K562 (cell line): Measurements from ENCODE around the gene KIF20A. TPM values are rescaled to one million over a fixed set of nuclear protein-coding genes. Genes with fewer than 3 reads are reported as not detected.
A peak's percentile ranks its signal among the peaks of the same experiment; 100 is the strongest.

Experiments used
- ATAC-seq: fragments of 200-7000 bp; cut with Tn5 transposase; 3 replicates; pipeline ENCODE4 v1.9.1; 2020; ENCODE audit warnings: moderate library complexity
- BruUV-seq: library from RNA; stranded (reverse); fragments of 400-500 nt; replicated peaks from 2 replicates; lab custom pipeline; 2021; lab: Mats Ljungman, UMichigan
- CTCF ChIA-PET: fragments of 300-600 bp; formaldehyde crosslinking; extraction: SDS; loops from one replicate; lab custom pipeline; 2021; ENCODE audit warnings: low intra/inter-chr PET ratio; lab: Yijun Ruan, JAX
- POLR2A ChIA-PET: fragments of 300-600, 350-650 bp; sonication (Branson Sonifier 250); formaldehyde crosslinking; extraction: SDS; loops from one replicate; lab custom pipeline; 2021; ENCODE audit warnings: antibody characterized with exemption, inconsistent platforms; lab: Yijun Ruan, JAX
- DNase-seq, 4 experiments: peaks; one replicate each; pipeline versions ENCODE4 v3.0.0 to v3.0.0-alpha.2; 2011 to 2018; ENCODE audit warnings: low spot score in 3 of 4, mixed read lengths in 3 of 4; ENCODE audit errors: extremely low read depth in 1 of 4
- FAIRE-seq: peaks from 2 replicates; lab custom pipeline; 2011; peaks lifted over from hg19 to GRCh38; lab: Jason Lieb, UNC
- H2AFZ ChIP-seq: 2 replicates; pipeline ENCODE4 v1.6.0; 2011; ENCODE audit warnings: low read depth, low read length, control low read depth, inconsistent platforms
- H3K27ac ChIP-seq: fragments of 200-600 bp; 3 replicates; pipeline ENCODE4 v1.8.0; 2011; ENCODE audit warnings: low read depth, mild to moderate bottlenecking, control low read depth, inconsistent platforms, low read length, moderate library complexity, mixed read lengths; ENCODE audit errors: extremely low read depth
- H3K27me3 ChIP-seq, 2 experiments: fragments of 300-600 bp in 1 of 2; 2 replicates in 1 of 2; 3 replicates in 1 of 2; pipeline versions ENCODE4 v1.6.0 to v1.8.0; 2011; ENCODE audit warnings: inconsistent platforms in 2 of 2, low read length in 2 of 2, mild to moderate bottlenecking in 1 of 2, mixed read lengths in 1 of 2, moderate library complexity in 1 of 2; ENCODE audit not compliant: control insufficient read depth in 2 of 2, insufficient read depth in 2 of 2
- H3K36me3 ChIP-seq: fragments of 300-600 bp; 3 replicates; pipeline ENCODE4 v1.8.0; 2011; ENCODE audit warnings: mild to moderate bottlenecking, low read length, inconsistent platforms; ENCODE audit not compliant: control insufficient read depth, insufficient read depth
- H3K4me1 ChIP-seq, 2 experiments: fragments of 200-600 bp in 1 of 2; replicated peaks in 1 of 2; 2 replicates in 1 of 2; 3 replicates in 1 of 2; pipeline versions ENCODE4 v1.5.1 to v1.8.0; 2011; ENCODE audit warnings: inconsistent platforms in 2 of 2, low read length in 2 of 2, mild to moderate bottlenecking in 1 of 2, mixed read lengths in 1 of 2, moderate library complexity in 1 of 2; ENCODE audit not compliant: control insufficient read depth in 2 of 2, insufficient read depth in 2 of 2
- H3K4me2 ChIP-seq: 2 replicates; pipeline ENCODE4 v1.6.1; 2011; ENCODE audit warnings: low read length, control low read depth, inconsistent platforms, mixed read lengths; ENCODE audit not compliant: insufficient read depth
- H3K4me3 ChIP-seq: fragments of 200-600 bp; sonication (generic), shearing (Covaris generic); 2 replicates; pipeline ENCODE4 v1.5.1; 2016; ENCODE audit warnings: control low read depth, inconsistent platforms
- H3K79me2 ChIP-seq: fragments of 200-600 bp; 3 replicates; pipeline ENCODE4 v1.8.0; 2011; ENCODE audit warnings: low read length, inconsistent platforms; ENCODE audit not compliant: control insufficient read depth, insufficient read depth
- H3K9ac ChIP-seq, 2 experiments: 2 replicates each; pipeline versions ENCODE4 v1.6.0 to v1.6.1; 2011; ENCODE audit warnings: low read depth in 2 of 2, low read length in 2 of 2, control low read depth in 1 of 2, inconsistent platforms in 1 of 2, mild to moderate bottlenecking in 1 of 2, mixed read lengths in 1 of 2; ENCODE audit not compliant: insufficient read depth in 1 of 2
- H3K9me1 ChIP-seq: one replicate; pipeline ENCODE4 v1.6.0; 2011; ENCODE audit warnings: inconsistent platforms, mild to moderate bottlenecking, low read length, moderate library complexity; ENCODE audit not compliant: control insufficient read depth, insufficient read depth
- H3K9me3 ChIP-seq: replicated peaks from 2 replicates; pipeline ENCODE4 v1.5.1; 2011; ENCODE audit warnings: low read depth, low read length, inconsistent platforms; ENCODE audit not compliant: control insufficient read depth, insufficient read depth
- H4K20me1 ChIP-seq: replicated peaks from 2 replicates; pipeline ENCODE4 v1.6.1; 2011; ENCODE audit warnings: low read length, inconsistent platforms, mixed read lengths; ENCODE audit not compliant: control insufficient read depth, insufficient read depth
- ARID2 ChIP-seq: fragments of 450-650 bp; IDR thresholded peaks from 2 replicates; pipeline ENCODE4 v1.6.1; 2017; ENCODE audit warnings: antibody characterized with exemption, mild to moderate bottlenecking
- EGR1 ChIP-seq: fragments of 450-650 bp; conservative IDR thresholded peaks from 2 replicates; pipeline ENCODE4 v1.6.1; 2017; ENCODE audit warnings: mild to moderate bottlenecking
- ERF ChIP-seq: fragments of 450-650 bp; formaldehyde crosslinking; IDR thresholded peaks from 2 replicates; pipeline ENCODE4 v1.4.0; 2020; ENCODE audit warnings: mild to moderate bottlenecking, mixed read lengths
- HOXB6 ChIP-seq: fragments of 250-450 bp; sonication (Bioruptor Pico); IDR thresholded peaks from 2 replicates; pipeline ENCODE4 v1.5.1; 2022; ENCODE audit warnings: mild to moderate bottlenecking, borderline replicate concordance
- IRF2 ChIP-seq: sonication (generic); formaldehyde crosslinking; IDR thresholded peaks from 2 replicates; pipeline ENCODE4 v1.8.1; 2022; ENCODE audit warnings: mild to moderate bottlenecking, missing genetic modification reagents
- MXI1 ChIP-seq: IDR thresholded peaks from 2 replicates; pipeline ENCODE4 v1.6.1; 2011; ENCODE audit warnings: low read depth, mild to moderate bottlenecking, improper control_type of control experiment, low read length
- NCOA1 ChIP-seq: fragments of 450-650 bp; IDR thresholded peaks from 2 replicates; pipeline ENCODE4 v1.6.1; 2016; ENCODE audit warnings: low read depth
- NCOR1 ChIP-seq: fragments of 450-650 bp; IDR thresholded peaks from 2 replicates; pipeline ENCODE4 v1.6.1; 2016; ENCODE audit warnings: mild to moderate bottlenecking, moderate library complexity
- NR2C2 ChIP-seq, 2 experiments: fragments of 200-800 bp in 1 of 2; sonication (Bioruptor generic) in 1 of 2; sonication (generic) in 1 of 2; formaldehyde crosslinking in 1 of 2; IDR thresholded peaks; 2 replicates each; pipeline versions ENCODE4 v1.6.1 to v1.8.0; 2016 to 2022; ENCODE audit warnings: mild to moderate bottlenecking in 1 of 2, missing compliant biosample characterization in 1 of 2, missing genetic modification characterization in 1 of 2, missing genetic modification reagents in 1 of 2
- SIN3A ChIP-seq, 2 experiments: fragments of 150-350 bp in 1 of 2; IDR thresholded peaks; 2 replicates each; pipeline ENCODE4 v1.6.1; 2011 to 2016; ENCODE audit warnings: borderline replicate concordance in 2 of 2, low read depth in 2 of 2, low read length in 2 of 2, mild to moderate bottlenecking in 2 of 2, moderate library complexity in 2 of 2; ENCODE audit not compliant: control insufficient read depth in 1 of 2
- ZNF146 ChIP-seq: IDR thresholded peaks from one replicate; pipeline ENCODE4 v1.6.1; 2018; ENCODE audit warnings: missing compliant biosample characterization; ENCODE audit not compliant: unreplicated experiment
- WGBS: fragments of 100-300 bp; shearing (Covaris generic); methylation state at CpG from one replicate; pipeline ENCODE4 v1.1.6; 2016; ENCODE audit warnings: low coverage, mixed read lengths; ENCODE audit not compliant: insufficient coverage; ENCODE audit errors: missing lambda C conversion rate; 5-methylcytosine and 5-hydroxymethylcytosine counted together
- in situ Hi-C: fragments of 300-500 bp; cut with MboI; formaldehyde crosslinking; loops from 4 replicates; pipeline ENCODE4 v1.15.0; 2018; ENCODE audit warnings: inconsistent platforms, mixed read lengths
- intact Hi-C: fragments of 100-400 bp; cut with micrococcal nuclease; formaldehyde crosslinking; loops from 2 replicates; pipeline ENCODE4 v1.14.2; 2022
- polyA plus RNA-seq, 8 experiments: library from polyadenylated mRNA; depleted of rRNA in 4 of 8; stranded (reverse) in 5 of 8; unstranded in 3 of 8; fragments of >200 nt; fragmentation: Nextera tagmentation in 2 of 8; fragmentation: Illumina TruSeq in 1 of 8; extraction: Ambion mirVana in 2 of 8; extraction: Trizol in 1 of 8; gene quantifications; 2 replicates each; pipeline versions ENCODE4 v1.2.1 to v1.2.3, GENCODE V29; 2011 to 2014; ENCODE audit warnings: inconsistent platforms in 1 of 8, missing spikeins in 1 of 8
- total RNA-seq, 7 experiments: library from RNA; depleted of rRNA in 6 of 7; stranded (reverse); fragments of >200 nt in 6 of 7; fragmentation: Illumina TruSeq in 2 of 7; extraction: Trizol in 2 of 7; gene quantifications; 2 replicates each; pipeline versions ENCODE4 v1.2.1 to v1.2.3, GENCODE V29; 2011 to 2021; ENCODE audit warnings: low replicate concordance in 1 of 7
- TF ChIP-seq, protein P1 (sequence below): sonication (generic); formaldehyde crosslinking; IDR thresholded peaks from 2 replicates; pipeline ENCODE4 v1.8.0; 2022; ENCODE audit warnings: mild to moderate bottlenecking, missing genetic modification reagents, borderline replicate concordance

The KIF20A gene
- total and polyA plus RNA-seq, 9 of the 15 experiments (the other 6 are each of a cell fraction or from before 2014, with no cell fraction given) = 36.8 to 61.2 (median 55.5) TPM

DNA sequence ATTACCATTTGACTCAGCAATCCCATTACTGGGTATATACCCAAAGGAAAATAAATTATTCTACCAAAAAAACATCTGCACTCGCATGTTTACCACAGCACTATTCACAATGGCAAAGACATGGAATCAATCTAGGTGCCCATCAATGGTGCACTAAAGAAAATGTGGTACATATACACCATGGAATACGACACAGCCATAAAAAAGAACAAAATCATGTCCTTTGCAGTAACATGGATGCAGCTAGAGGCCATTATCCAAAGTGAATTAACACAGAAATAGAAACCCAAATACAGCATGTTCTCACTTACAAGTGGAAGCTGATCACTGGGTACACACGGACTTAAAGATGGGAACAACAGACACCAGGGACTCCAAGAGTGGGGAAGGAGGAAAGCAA, 32.1 kb downstream of the KIF20A start:
- FAIRE-seq (no peak), DNase-seq (no peak), ATAC-seq (no peak)
- Histone ChIP-seq H3K36me3 (peaks cover 46% of the 10 kb centered on the region; the same call in 2 of the 3 replicates), H3K79me2 (peaks cover 54% of the 10 kb centered on the region), H3K4me2 (no peak overlapping the region), H3K9me1 (no peaks in the 10 kb centered on the region), H3K4me1 (peaks cover 3 to 7% of the 10 kb centered on the region in 2 experiments; a peak in 3 of 5 replicates), H3K27me3 (no peaks in the 10 kb centered on the region), H3K9me3 (peaks cover 4% of the 10 kb centered on the region; the same call in 1 of the 2 replicates), H3K27ac (no peak overlapping the region), H3K4me3 (no peak overlapping the region), H3K9ac (no peak overlapping the region; a peak in 1 of 4 replicates), H2AFZ (no peak overlapping the region), H4K20me1 (no peaks in the 10 kb centered on the region)
- intact Hi-C loops = no loop called here
- in situ Hi-C loops = no loop called here
- POLR2A ChIA-PET = interaction anchor here (0.6 kb wide), 1 partner anchor 122 kb away, joined by 3 read pairs; no protein-coding TSS in a partner anchor
- TF ChIP-seq ZNF146 (CRISPR knock-in tag) (peak; percentile 56), NCOR1 (no peak)
- no TSS peak for BruUV-seq
- 85% methylated on average over 3 of the region's 3 CpGs for WGBS
- CTCF ChIA-PET = no interaction called here

DNA sequence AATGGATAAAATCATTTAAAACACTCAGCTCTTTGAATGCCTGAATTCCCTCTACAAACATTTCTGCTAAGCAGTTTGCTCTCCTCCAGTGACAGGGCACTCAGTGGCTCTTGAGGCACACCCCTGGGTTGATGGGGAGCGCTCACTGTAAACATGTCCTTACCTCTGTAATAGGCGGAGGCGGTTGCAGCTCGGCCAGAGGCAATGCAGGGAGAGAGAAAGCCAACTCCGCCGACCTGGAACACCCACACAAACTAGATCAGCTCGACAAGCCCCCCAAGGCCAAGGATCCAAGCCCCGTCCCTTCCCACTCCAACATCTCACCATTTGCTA, 33.9 kb downstream of the KIF20A start:
- Histone ChIP-seq H3K9me3 (peaks cover 4% of the 10 kb centered on the region; the same call in 1 of the 2 replicates), H3K9ac (peak overlapping the region; percentile 94 to 99), H3K4me1 (peaks cover 3 to 7% of the 10 kb centered on the region in 2 experiments; a peak in 3 of 5 replicates), H3K4me3 (peak overlapping the region; percentile 88), H3K27me3 (no peaks in the 10 kb centered on the region), H3K79me2 (peaks cover 47% of the 10 kb centered on the region), H3K36me3 (peaks cover 33% of the 10 kb centered on the region; the same call in 2 of the 3 replicates), H3K9me1 (no peaks in the 10 kb centered on the region), H3K27ac (peak overlapping the region; percentile 89), H4K20me1 (no peaks in the 10 kb centered on the region), H3K4me2 (peak overlapping the region; percentile 91), H2AFZ (peak overlapping the region; percentile 94)
- in situ Hi-C loops (no loop called here), intact Hi-C loops (no loop called here)
- ChIA-PET CTCF (no interaction called here), POLR2A (interaction anchor here (0.9 to 2.1 kb wide), 11 partner anchors 11 to 243 kb away, joined by 3 to 14 read pairs (median 5); partner anchors contain the start of genes FAM53C and KIF20A)
- WGBS = 3% methylated on average over 8 of the region's 8 CpGs
- BruUV-seq = TSS peak; percentile 77
- peak; percentile 71 for ATAC-seq
- FAIRE-seq = no peak
- peak; percentile 25 to 46 (median 39) for DNase-seq
- no peak for TF ChIP-seq ARID2
- TF ChIP-seq ERF = 0 out of 2 replicates have a peak, but pooled peaks have one; percentile 56
- no peak for TF ChIP-seq MXI1
- no peak for TF ChIP-seq IRF2
- TF ChIP-seq, protein P1, sequence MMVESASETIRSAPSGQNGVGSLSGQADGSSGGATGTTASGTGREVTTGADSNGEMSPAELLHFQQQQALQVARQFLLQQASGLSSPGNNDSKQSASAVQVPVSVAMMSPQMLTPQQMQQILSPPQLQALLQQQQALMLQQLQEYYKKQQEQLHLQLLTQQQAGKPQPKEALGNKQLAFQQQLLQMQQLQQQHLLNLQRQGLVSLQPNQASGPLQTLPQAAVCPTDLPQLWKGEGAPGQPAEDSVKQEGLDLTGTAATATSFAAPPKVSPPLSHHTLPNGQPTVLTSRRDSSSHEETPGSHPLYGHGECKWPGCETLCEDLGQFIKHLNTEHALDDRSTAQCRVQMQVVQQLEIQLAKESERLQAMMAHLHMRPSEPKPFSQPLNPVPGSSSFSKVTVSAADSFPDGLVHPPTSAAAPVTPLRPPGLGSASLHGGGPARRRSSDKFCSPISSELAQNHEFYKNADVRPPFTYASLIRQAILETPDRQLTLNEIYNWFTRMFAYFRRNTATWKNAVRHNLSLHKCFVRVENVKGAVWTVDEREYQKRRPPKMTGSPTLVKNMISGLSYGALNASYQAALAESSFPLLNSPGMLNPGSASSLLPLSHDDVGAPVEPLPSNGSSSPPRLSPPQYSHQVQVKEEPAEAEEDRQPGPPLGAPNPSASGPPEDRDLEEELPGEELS (CRISPR knock-in tag) = peak; percentile 26; the same call in 1 of the 2 replicates
- TF ChIP-seq NR2C2 (CRISPR knock-in tag; IDR thresholded peaks at IDR 0.05) = 0 out of 2 replicates have a peak, but pooled peaks have one; percentile 55
- TF ChIP-seq NR2C2 (tag; IDR thresholded peaks at IDR 0.05) = no peak
- peak; percentile 67 for TF ChIP-seq EGR1
- peak in 1 of 2 experiments; percentile 62; a peak in 1 of 4 replicates for TF ChIP-seq SIN3A (IDR thresholded peaks at IDR 0.05; ENCODE audit: borderline replicate concordance in 2 of 2, control insufficient read depth in 1 of 2, low read depth in 2 of 2, low read length in 2 of 2)
- TF ChIP-seq NCOA1 = no peak
- no peak for TF ChIP-seq HOXB6
